SJSA1 (cell line): ENCODE data around the gene CIZ1. TPM values are rescaled to one million over a fixed set of nuclear protein-coding genes. Genes with fewer than 3 reads are reported as not detected.

Experiments used
- DNase-seq, 2 experiments: peaks; one replicate each; pipeline ENCODE4 v3.0.0-alpha.2; 2015 to 2020; ENCODE audit warnings: low spot score in 2 of 2, low read depth in 1 of 2
- H3K27ac ChIP-seq: fragments of 250-450 bp; sonication (Bioruptor Pico); 2 replicates; pipeline ENCODE4 v1.5.1; 2020; ENCODE audit warnings: mild to moderate bottlenecking, moderate library complexity
- H3K27me3 ChIP-seq: fragments of 250-450 bp; sonication (Bioruptor Pico); replicated peaks from 2 replicates; pipeline ENCODE4 v1.5.1; 2020; ENCODE audit warnings: mild to moderate bottlenecking, moderate library complexity
- H3K36me3 ChIP-seq: fragments of 250-450 bp; sonication (Bioruptor Pico); 2 replicates; pipeline ENCODE4 v1.5.1; 2020; ENCODE audit warnings: mild to moderate bottlenecking
- H3K4me1 ChIP-seq: fragments of 250-450 bp; sonication (Bioruptor Pico); replicated peaks from 2 replicates; pipeline ENCODE4 v1.6.1; 2021; ENCODE audit warnings: mild to moderate bottlenecking
- H3K4me3 ChIP-seq: fragments of 250-450 bp; sonication (Bioruptor Pico); 2 replicates; pipeline ENCODE4 v1.5.1; 2020; ENCODE audit warnings: mild to moderate bottlenecking
- H3K9me3 ChIP-seq: fragments of 250-450 bp; sonication (Bioruptor Pico); replicated peaks from 2 replicates; pipeline ENCODE4 v1.5.1; 2020; ENCODE audit warnings: mild to moderate bottlenecking
- total RNA-seq: library from RNA; depleted of rRNA; stranded (reverse); fragments of >200 nt; shearing (Covaris generic); gene quantifications from 2 replicates; pipeline ENCODE4 v1.2.3, GENCODE V29; 2014

Gene CIZ1
- total RNA-seq, 1 experiment from 2014 or later: 38.8 TPM

DNA sequence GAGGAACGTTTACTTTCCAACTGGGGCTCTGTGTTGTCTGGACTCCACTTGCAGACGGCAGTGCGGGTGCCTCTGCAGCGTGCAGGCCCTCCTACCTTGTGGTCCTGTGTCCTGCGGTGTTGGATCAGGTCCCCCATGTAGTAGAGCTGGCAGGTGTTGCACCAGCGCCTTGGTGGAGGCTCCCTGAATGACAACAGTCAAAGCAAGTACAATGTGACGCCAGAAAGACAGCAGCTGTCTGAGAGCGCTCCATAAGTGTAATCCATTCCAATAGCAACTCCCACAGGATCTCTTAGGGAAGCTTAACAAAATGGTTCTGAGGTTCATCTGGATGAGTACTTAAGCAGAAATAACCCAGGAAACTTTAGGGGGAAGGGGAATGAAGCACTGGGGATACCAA lies 21.4 kb downstream of the CIZ1 start:
- no peak for DNase-seq
- Histone ChIP-seq H3K27me3 (no peaks in the 10 kb centered on the region), H3K36me3 (peaks cover 59% of the 10 kb centered on the region), H3K27ac (no peak overlapping the region), H3K4me3 (no peak overlapping the region), H3K9me3 (no peaks in the 10 kb centered on the region), H3K4me1 (peaks cover 3% of the 10 kb centered on the region)

DNA sequence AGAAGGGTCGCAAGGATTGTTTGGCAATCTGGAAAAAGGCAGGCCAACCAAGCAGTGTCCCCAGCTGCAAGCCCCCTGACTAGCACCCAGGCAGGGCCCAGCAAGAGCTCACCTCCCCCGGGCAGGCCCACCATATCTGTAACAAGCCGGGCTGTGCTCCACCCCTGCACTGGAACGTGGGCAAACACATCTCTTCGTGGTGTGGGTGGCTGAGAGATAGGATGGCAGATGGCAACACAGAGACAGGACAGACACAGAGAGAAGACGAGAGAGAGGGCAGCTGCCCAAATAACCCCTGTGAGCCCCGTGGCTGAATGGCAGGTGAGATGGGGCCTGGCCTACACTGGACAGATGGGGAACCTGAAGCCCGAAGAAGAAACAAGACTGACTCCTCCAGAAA lies 21.9 kb downstream of the CIZ1 start:
- Histone ChIP-seq H3K27me3 (no peaks in the 10 kb centered on the region), H3K4me3 (no peak overlapping the region), H3K36me3 (peaks cover 59% of the 10 kb centered on the region), H3K4me1 (no peaks in the 10 kb centered on the region), H3K9me3 (no peaks in the 10 kb centered on the region), H3K27ac (no peak overlapping the region)
- DNase-seq: no peak

DNA sequence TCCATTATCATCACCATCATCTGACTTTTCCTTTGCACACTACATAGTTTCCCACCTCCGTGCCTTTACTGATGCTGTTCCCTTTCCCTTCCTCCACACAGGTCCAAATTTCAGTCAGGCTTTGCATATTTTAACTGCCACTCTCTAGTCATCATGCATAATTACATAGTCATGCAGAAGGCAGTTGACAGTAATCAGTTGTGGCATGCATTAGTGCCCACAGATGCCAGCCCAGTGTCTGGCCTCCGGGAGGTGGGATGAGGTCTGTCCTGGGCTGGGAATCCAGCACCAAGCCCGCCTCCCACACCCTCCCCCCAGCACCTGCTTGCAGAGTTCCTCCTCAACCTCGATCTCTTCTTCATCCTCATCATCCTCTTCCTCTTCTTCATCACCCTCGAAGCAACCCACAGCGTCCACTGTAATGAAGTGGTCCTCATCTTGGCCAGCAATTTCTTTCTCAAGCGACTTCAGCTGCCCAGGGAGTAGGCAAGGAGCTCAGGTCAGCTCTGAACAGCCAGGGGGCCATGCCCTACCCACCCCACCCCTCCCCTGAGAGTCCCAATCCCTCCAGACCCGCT lies 22.6 kb downstream of the CIZ1 start:
- Histone ChIP-seq H3K27ac (no peak overlapping the region), H3K4me3 (no peak overlapping the region), H3K27me3 (no peaks in the 10 kb centered on the region), H3K9me3 (no peaks in the 10 kb centered on the region), H3K4me1 (no peaks in the 10 kb centered on the region), H3K36me3 (peaks cover 60% of the 10 kb centered on the region)
- no peak for DNase-seq

DNA sequence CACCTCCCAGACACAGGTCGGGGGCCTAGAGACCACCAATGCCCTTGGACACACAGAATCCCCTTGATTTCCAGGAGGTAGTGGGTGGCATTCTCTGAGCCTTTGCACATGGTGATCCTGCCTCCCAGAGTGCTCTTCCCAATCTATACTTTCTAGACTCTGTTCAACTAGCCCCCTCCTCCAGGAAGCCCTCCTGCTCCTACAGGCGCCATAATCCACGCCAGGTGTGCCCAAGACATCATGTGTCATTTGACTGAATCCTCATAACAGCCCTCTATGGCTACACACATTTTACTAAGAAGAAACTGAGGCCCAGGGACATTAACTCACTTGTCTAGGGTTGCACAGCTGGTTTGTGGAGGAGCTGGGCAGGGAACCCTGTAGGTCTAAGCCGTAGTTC lies 24.2 kb downstream of the CIZ1 start:
- no peak for DNase-seq
- H3K36me3 ChIP-seq: peaks cover 69% of the 10 kb centered on the region
- H3K4me1 ChIP-seq: no peaks in the 10 kb centered on the region
- H3K27me3 ChIP-seq: no peaks in the 10 kb centered on the region
- H3K4me3 ChIP-seq: no peak overlapping the region
- no peak overlapping the region for H3K27ac ChIP-seq
- H3K9me3 ChIP-seq: no peaks in the 10 kb centered on the region

DNA sequence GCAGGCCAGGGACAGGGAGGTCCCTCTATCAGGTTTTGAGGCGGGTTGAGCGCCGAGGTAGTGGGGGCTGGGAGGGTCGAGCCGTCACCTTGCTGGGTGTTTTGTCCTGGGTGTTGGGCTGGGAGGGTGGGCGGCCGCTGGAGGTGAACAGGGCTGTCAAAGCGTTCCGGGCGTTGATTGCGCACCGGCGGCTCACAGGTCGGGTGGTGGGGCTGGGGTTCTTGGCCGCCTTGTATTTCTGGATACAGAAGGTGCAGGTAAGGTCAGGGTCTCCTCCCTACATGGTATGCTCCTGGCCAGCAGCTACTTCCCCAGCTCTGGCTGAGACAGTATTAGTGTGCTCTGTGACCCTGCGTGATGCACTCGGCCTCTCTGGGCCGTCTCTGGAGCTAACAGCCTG lies 25.2 kb downstream of the CIZ1 start:
- H3K9me3 ChIP-seq: no peaks in the 10 kb centered on the region
- peaks cover 1% of the 10 kb centered on the region for H3K4me1 ChIP-seq
- no peak overlapping the region for H3K4me3 ChIP-seq
- peaks cover 69% of the 10 kb centered on the region for H3K36me3 ChIP-seq
- H3K27ac ChIP-seq: no peak overlapping the region
- H3K27me3 ChIP-seq: no peaks in the 10 kb centered on the region
- no peak for DNase-seq

DNA sequence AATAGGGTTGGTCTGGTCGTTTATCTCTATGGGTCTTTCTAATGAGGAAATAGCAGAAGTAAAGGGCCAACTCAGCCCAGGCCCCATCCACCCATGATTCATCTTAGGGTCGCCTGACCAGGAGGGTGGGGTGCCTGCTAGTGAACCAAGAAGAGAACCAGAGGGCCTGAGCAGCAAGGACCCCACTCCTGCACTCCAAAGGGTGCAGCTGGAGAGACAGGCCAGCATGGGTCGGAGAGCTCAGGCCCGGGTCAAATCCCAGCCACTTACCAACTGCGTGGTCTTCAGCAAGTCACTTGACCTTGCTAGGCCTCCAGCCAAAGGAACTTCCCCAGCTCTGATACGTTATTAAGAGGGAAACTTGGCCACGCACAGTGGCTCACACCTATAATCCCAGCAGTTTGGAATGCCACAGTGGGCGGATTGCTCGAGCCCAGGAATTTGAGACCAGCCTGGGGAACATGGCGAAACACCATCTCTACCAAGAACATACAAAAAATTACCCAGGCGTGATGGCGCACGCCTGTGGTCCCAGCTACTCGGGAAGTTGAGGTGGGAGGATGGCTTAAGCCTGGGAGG lies 27.0 kb downstream of the CIZ1 start:
- no peak overlapping the region for H3K4me3 ChIP-seq
- H3K9me3 ChIP-seq: 0 out of 2 replicates have a peak, but pooled peaks cover 4% of the 10 kb centered on the region
- H3K4me1 ChIP-seq: peaks cover 11% of the 10 kb centered on the region
- H3K27me3 ChIP-seq: no peaks in the 10 kb centered on the region
- H3K27ac ChIP-seq: no peak overlapping the region
- H3K36me3 ChIP-seq: peaks cover 59% of the 10 kb centered on the region
- no peak for DNase-seq

DNA sequence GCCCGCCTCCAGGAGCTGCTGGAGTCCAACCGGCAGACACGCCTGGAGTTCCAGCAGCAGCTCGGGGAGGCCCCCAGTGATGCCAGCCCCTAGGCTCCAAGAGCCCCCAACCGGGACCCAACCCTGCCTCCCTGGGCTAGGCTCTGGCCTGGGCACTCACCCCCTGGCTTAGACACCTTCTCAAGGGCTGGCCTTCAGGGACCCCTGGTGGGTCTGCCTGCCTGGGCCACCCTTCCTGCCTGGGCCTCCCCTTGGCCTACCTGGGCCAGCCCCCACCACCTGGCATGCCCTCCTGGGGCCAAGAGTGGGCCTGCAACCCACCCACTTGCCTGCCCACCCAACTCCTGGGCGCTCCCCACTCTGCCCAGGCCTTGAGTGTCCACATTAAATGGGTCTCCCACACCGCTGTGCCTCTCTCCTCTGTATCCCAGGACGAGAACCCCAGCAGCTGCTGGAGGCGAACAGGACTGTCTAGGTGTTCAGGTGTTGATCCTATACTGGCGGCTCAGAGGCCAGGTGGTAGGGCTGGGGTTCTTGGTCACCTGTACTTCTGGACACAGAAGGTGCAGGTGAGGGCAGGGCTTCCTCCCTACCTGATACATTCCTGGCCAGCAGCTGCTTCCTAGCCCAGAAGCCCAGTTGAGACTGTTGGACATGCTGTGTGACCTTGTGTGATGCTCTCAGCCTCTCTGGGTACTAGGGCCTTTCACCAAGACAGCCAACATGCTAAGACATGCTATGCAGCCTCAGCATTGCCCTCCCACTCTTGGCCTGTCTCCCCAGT lies 27.7 kb downstream of the CIZ1 start:
- no peak overlapping the region for H3K27ac ChIP-seq
- peaks cover 53% of the 10 kb centered on the region for H3K36me3 ChIP-seq
- peaks cover 11% of the 10 kb centered on the region for H3K4me1 ChIP-seq
- 0 out of 2 replicates have a peak, but pooled peaks cover 4% of the 10 kb centered on the region for H3K9me3 ChIP-seq
- no peak for DNase-seq
- H3K27me3 ChIP-seq: no peaks in the 10 kb centered on the region
- no peak overlapping the region for H3K4me3 ChIP-seq

DNA sequence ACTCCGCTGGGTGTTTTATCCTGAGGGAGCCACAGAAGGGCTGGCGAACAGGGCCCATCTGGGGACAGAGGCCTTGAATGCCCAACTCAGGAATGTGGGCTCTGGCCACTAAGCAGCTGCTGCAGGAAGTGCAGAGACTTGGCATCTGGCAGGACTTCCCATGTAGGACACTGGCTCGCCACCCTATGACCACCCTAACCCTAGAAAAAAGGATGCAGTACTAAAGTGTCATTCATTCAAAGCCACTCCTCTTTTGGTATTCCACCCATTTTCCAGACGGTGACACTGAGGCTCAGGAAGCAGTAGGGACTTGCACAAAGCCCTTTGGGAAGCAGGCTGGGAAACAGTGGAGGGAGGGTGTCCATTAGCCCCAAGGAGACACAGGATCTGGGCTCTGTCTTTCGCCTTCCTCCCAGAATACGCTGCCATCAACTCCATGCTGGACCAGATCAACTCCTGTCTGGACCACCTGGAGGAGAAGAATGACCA lies 28.3 kb downstream of the CIZ1 start:
- Histone ChIP-seq H3K4me3 (no peak overlapping the region), H3K27me3 (no peaks in the 10 kb centered on the region), H3K27ac (no peak overlapping the region), H3K9me3 (0 out of 2 replicates have a peak, but pooled peaks cover 4% of the 10 kb centered on the region), H3K36me3 (peaks cover 48% of the 10 kb centered on the region), H3K4me1 (peaks cover 11% of the 10 kb centered on the region)
- no peak for DNase-seq

DNA sequence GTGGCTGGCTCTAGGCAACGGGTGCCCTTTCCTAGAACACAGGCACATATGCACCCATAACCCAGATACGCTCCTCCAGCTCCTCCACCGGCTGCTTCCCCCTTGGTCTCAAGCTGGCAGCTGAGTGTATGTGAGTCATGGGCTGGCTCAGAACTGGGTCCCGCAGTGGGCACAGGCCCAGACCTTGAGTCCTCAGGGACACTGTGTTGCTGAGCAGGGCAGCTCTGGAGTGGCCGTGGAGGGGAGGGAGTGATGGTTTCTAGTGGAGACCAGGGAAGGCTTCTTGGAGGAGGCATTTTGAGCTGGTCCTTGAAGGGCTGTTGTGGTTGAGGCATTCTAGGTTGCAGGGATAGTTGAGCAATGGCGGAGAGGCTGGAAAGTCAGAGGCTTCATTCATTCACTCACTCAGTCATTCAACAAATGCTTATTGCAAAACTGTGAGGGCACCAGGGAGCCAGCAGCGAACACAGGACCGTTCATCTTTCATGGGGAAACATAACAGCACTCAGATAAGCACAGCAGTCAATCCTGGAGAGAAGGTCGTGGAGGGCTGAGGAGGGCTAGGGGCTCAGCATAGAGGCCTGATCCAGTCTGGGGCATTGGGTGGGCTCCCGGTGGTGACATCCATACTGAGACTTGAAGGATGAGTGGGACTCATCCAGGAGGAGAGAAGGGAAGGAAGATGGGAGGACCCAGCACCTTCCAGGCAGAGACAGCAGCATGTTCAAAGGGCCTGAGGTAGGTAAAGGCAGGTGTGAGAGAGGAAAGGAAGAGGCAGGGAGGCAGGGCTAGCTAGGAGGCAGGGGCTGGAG lies 29.0 kb downstream of the CIZ1 start:
- Histone ChIP-seq H3K27me3 (no peaks in the 10 kb centered on the region), H3K27ac (no peak overlapping the region), H3K9me3 (0 out of 2 replicates have a peak, but pooled peaks cover 4% of the 10 kb centered on the region), H3K36me3 (peaks cover 41% of the 10 kb centered on the region), H3K4me1 (peaks cover 11% of the 10 kb centered on the region), H3K4me3 (no peak overlapping the region)
- no peak for DNase-seq

DNA sequence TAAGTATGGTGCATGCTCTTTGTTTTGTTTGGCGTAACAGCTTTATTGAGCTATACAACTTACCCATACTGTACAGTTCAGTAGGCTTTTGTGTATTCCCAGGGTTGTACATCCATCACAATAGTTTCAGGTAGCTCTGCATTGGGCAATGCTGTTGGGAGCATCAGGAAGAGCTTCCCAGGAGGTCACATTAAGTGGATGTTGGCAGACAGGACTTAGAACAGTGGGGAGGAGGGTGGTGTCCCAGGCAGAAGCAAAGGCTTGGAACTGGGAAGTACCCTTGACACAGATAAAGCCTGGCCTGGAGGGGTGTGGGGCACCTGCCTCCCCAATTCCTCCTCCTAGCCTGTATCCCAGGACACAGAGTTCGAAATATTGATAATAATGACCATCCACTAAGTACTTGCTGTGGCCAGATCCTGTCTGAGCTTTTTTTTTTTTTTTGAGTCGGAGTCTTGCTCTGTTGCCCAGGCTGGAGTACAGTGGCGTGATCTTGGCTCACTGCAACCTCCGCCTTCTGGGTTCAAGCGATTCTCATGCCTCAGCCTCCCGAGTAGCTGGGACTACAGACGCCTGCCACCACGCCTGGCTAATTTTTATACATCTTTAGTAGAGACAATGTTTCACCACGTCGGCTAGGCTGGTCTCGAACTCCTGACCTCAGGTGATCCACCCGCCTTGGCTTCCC lies 30.0 kb downstream of the CIZ1 start:
- no peak overlapping the region for H3K27ac ChIP-seq
- H3K36me3 ChIP-seq: peaks cover 31% of the 10 kb centered on the region
- H3K9me3 ChIP-seq: 0 out of 2 replicates have a peak, but pooled peaks cover 4% of the 10 kb centered on the region
- H3K4me3 ChIP-seq: peak overlapping the region; percentile 71
- no peaks in the 10 kb centered on the region for H3K27me3 ChIP-seq
- H3K4me1 ChIP-seq: peaks cover 11% of the 10 kb centered on the region
- no peak for DNase-seq

DNA sequence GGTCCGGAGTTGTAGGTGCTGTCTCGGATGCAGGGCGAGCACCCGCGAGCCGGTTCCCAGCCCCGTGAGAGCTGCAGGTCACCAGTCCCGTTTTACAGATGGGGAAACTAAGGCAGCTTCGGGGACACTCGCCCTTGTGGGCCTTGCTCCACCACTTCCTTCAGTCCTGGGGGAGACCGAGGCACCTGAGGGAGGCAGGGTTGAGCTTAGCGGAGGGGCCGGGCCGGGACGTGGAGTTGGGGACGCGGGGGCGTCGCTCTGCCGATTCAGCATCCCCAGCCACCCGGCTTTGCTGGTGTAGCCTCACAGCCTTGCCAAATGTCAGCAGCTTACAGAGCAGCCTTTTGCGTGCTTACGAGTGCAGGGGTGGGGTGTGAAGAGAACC lies 30.8 kb downstream of the CIZ1 start:
- Histone ChIP-seq H3K27me3 (no peaks in the 10 kb centered on the region), H3K27ac (0 out of 2 replicates have a peak overlapping the region, but pooled peaks have one; percentile 7), H3K9me3 (0 out of 2 replicates have a peak, but pooled peaks cover 4% of the 10 kb centered on the region), H3K4me3 (peak overlapping the region; percentile 71), H3K4me1 (peaks cover 11% of the 10 kb centered on the region), H3K36me3 (peaks cover 25% of the 10 kb centered on the region)
- DNase-seq: peak in 1 of 2 experiments; percentile 25

DNA sequence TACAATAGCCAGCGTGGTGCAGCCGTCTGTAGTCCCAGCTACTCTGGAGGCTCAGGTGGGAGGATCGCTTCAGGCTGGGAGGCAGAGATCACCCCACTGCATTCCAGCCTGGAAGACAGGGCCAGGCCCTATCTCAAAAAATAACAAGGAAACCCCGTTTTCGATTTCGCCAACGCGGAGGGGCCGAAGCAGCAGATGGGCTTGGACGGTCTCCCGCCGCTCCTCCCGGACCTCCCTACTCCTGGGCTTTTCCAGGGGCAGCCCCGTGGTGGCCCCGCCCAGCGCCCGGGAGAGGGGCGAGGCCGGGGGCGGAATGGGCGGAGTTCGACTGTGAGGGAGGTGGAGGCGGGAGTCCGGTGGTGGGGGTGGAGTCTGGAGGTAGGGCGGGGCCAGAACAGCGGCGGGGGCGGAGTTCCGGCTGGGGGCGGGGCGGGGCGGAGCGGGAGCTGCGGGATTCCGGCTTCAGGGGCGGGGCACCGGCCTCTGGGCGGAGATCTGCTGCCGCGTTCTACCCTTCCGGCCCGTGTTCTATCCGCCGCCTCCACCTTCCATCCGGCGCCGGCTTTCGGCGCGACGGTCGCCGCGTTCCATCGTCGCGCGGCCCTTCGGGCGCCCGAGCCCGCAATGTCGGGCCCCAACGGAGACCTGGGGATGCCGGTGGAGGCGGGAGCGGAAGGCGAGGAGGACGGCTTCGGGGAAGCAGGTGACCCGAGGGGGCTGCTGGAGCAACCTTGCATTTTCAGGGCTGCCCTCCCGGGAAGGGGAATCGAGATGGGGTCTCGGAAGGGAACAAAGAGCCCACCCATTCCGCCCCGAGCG lies 31.4 kb downstream of the CIZ1 start, which contains the start of gene BBLN:
Gene BBLN, plus strand, starts transcription at position 482 of the 819 bp plus-strand sequence. Its CDS starts 143 bp downstream, at position 625.
- Histone ChIP-seq H3K27ac (0 out of 2 replicates have a peak within 1 kb of the TSS, but pooled peaks have one; percentile 7), H3K4me1 (peaks cover 11% of the 10 kb centered on the region), H3K9me3 (0 out of 2 replicates have a peak, but pooled peaks cover 4% of the 10 kb centered on the region), H3K4me3 (peak within 1 kb of the TSS; percentile 71), H3K36me3 (peaks cover 25% of the 10 kb centered on the region), H3K27me3 (no peaks in the 10 kb centered on the region)
- peak; percentile 89 to 95 for DNase-seq
